A673 (cell line): Measurements from ENCODE around the gene SLC6A18.

ENCODE experiments used
- EZH2 ChIP-seq: fragments of 200-600 bp; sonication (generic); IDR thresholded peaks from 2 replicates; pipeline ENCODE4 v1.6.1; 2017; ENCODE audit warnings: borderline replicate concordance, low read depth, mild to moderate bottlenecking, mixed read lengths, antibody characterized with exemption, low read length; ENCODE audit not compliant: poor library complexity, severe bottlenecking
- TF ChIP-seq, protein P1 (sequence below): fragments of 300-800, 200-600 bp; sonication (generic); conservative IDR thresholded peaks from 2 replicates; pipeline ENCODE4 v1.5.1; 2017; ENCODE audit warnings: low read depth, mild to moderate bottlenecking, antibody characterized with exemption, low read length, moderate library complexity, mixed read lengths

DNA sequence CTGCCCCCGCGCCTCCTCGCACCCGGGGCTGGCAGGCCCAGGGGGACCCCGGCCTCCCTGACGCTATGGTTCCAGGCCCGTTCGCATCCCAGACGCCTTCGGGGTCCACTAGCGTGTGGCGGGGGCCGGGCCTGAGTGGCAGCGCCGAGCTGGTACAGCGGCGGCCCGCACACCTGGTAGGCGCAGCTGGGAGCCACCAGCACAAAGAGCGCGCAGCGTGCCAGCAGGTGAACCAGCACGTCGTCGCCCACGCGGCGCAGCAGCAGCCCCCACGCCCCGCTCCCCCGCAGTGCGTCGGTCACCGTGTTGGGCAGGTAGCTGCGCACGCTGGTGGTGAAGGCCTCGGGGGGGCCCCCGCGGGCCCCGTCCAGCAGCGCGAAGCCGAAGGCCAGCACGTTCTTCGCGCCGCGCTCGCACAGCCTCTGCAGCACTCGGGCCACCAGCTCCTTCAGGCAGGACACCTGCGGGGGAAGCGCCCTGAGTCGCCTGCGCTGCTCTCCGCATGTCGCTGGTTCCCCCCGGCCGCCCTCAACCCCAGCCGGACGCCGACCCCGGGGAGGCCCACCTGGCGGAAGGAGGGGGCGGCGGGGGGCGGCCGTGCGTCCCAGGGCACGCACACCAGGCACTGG is 69.1 kb downstream of the SLC6A18 start:
- TF ChIP-seq EZH2 = no peak
- TF ChIP-seq, protein P1, sequence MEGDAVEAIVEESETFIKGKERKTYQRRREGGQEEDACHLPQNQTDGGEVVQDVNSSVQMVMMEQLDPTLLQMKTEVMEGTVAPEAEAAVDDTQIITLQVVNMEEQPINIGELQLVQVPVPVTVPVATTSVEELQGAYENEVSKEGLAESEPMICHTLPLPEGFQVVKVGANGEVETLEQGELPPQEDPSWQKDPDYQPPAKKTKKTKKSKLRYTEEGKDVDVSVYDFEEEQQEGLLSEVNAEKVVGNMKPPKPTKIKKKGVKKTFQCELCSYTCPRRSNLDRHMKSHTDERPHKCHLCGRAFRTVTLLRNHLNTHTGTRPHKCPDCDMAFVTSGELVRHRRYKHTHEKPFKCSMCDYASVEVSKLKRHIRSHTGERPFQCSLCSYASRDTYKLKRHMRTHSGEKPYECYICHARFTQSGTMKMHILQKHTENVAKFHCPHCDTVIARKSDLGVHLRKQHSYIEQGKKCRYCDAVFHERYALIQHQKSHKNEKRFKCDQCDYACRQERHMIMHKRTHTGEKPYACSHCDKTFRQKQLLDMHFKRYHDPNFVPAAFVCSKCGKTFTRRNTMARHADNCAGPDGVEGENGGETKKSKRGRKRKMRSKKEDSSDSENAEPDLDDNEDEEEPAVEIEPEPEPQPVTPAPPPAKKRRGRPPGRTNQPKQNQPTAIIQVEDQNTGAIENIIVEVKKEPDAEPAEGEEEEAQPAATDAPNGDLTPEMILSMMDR = no peak
